Ovary (tissue), 9 donors: ENCODE data around the gene DDB1. TPM values are rescaled to one million over a fixed set of nuclear protein-coding genes. Genes with fewer than 3 reads are reported as not detected.

Source experiments
- DNase-seq, 5 donors: peaks; one replicate each; pipeline ENCODE4 v3.0.0-alpha.2; 2019 to 2020
- H3K27ac ChIP-seq, 2 donors: fragments of 200-600 bp; one replicate each; pipeline versions ENCODE4 v1.5.1 to v1.8.0; 2019 to 2022
- H3K27me3 ChIP-seq: fragments of 200-600 bp; one replicate; pipeline ENCODE4 v1.8.0; 2022
- H3K36me3 ChIP-seq: fragments of 200-600 bp; sonication (generic); one replicate; pipeline ENCODE4 v1.5.1; 2019
- H3K4me1 ChIP-seq: one replicate; pipeline ENCODE4 v1.8.1; 2013; ENCODE audit warnings: mild to moderate bottlenecking, moderate library complexity; ENCODE audit not compliant: insufficient read depth
- H3K4me3 ChIP-seq: fragments of 200-600 bp; sonication (generic); one replicate; pipeline ENCODE4 v1.5.1; 2017
- H3K9me3 ChIP-seq, 2 donors: fragments of 200-600 bp in 1 of 2; sonication (generic) in 1 of 2; one replicate each; pipeline versions ENCODE4 v1.5.1 to v1.8.1; 2013 to 2019; ENCODE audit warnings: mild to moderate bottlenecking in 1 of 2, moderate library complexity in 1 of 2
- CTCF ChIP-seq, 3 donors: fragments of 450-650 bp in 2 of 3; fragments of 200-600 bp in 1 of 3; IDR thresholded peaks; one replicate each; pipeline versions ENCODE4 v1.5.1 to v1.8.0; 2016 to 2022; ENCODE audit warnings: antibody characterized with exemption in 3 of 3, mild to moderate bottlenecking in 1 of 3
- EP300 ChIP-seq: sonication (generic); formaldehyde crosslinking; IDR thresholded peaks from one replicate; pipeline ENCODE4 v1.6.1; 2017; ENCODE audit warnings: antibody characterized with exemption
- POLR2A ChIP-seq: fragments of 450-650 bp; IDR thresholded peaks from one replicate; pipeline ENCODE4 v1.6.1; 2017; ENCODE audit warnings: antibody characterized with exemption, mild to moderate bottlenecking, moderate library complexity
- WGBS, 3 donors: extraction: QIAGEN DNeasy Blood & Tissue Kit in 1 of 3; methylation state at CpG; one replicate each; pipeline versions ENCODE4 v1.1.5 to v1.1.7; 2013 to 2017; 5-methylcytosine and 5-hydroxymethylcytosine counted together
- intact Hi-C, 4 donors: fragments of 100-400 bp; cut with DNase I; formaldehyde crosslinking; loops; one replicate each; pipeline versions ENCODE4 v1.11.0 to v1.15.1; 2022 to 2023
- polyA plus RNA-seq, 2 donors: library from polyadenylated mRNA; stranded (reverse); fragments of 200-250 nt in 1 of 2; fragments of 350-450 nt in 1 of 2; fragmentation: Illumina TruSeq in 1 of 2; extraction: RNeasy Lipid Tissue Mini Kit (QIAGEN cat#74804) in 1 of 2; gene quantifications; one replicate each; pipeline ENCODE4 v1.2.3, GENCODE V29; 2013 to 2014
- total RNA-seq, 7 donors: library from RNA; depleted of rRNA in 2 of 7; stranded (reverse); fragments of >200 nt in 2 of 7; fragmentation: NEBNext Ultra II Directional in 3 of 7; extraction: Animal tissue kit (Norgen Biotek cat#: 25700) in 3 of 7; gene quantifications; one replicate each; pipeline versions ENCODE4 v1.1.0 to v1.2.4, GENCODE V29; 2016 to 2023
- donor health status: DM: no; HTN: no; CAD: no; lungs with moderate emphysema.
- donor health status: DM: no; HTN: no; CAD: no.
- donor health status: Bipolar disorder and iron deficiency.
- donor health status: DM: yes; HTN: yes; CAD: no.
- donor health status: DM: no; HTN: no; CAD: no.
- donor health status: DM: yes; HTN: yes; CAD: no.

Gene DDB1
- total and polyA plus RNA-seq, 9 donors, result 117 to 270 (median 217) TPM

- Histone ChIP-seq H3K36me3 (no peaks in the 10 kb centered on the region), H3K9me3 (no peaks in the 10 kb centered on the region), H3K4me3 (no peak overlapping the region), H3K27ac (no peak overlapping the region), H3K4me1 (peaks cover 15% of the 10 kb centered on the region), H3K27me3 (no peaks in the 10 kb centered on the region)
- intact Hi-C loops, result no loop called here
- TF ChIP-seq CTCF (IDR thresholded peaks at IDR 0.05) (no peak), POLR2A (no peak), EP300 (no peak)
- WGBS, 3 donors, result 96 to 98% (median 98%) methylated on average over 2 of the region's 2 CpGs
- DNase-seq, result peak in 1 of 5 donors; percentile 2
Measured at GRCh38 chr11:61340979-61341378, 8.1 kb upstream of the DDB1 start.

- Histone ChIP-seq H3K27ac (no peak overlapping the region), H3K9me3 (no peaks in the 10 kb centered on the region), H3K27me3 (no peaks in the 10 kb centered on the region), H3K4me1 (peaks cover 15% of the 10 kb centered on the region), H3K36me3 (no peaks in the 10 kb centered on the region), H3K4me3 (no peak overlapping the region)
- WGBS, 3 donors, result 88 to 90% (median 89%) methylated on average over 4 of the region's 4 CpGs
- peak in 1 of 5 donors; percentile 28 for DNase-seq
- no peak for TF ChIP-seq EP300
- no peak for TF ChIP-seq POLR2A
- TF ChIP-seq CTCF (IDR thresholded peaks at IDR 0.05), result no peak
- intact Hi-C loops, result no loop called here
Measured at GRCh38 chr11:61339490-61339878, 6.6 kb upstream of the DDB1 start.

- 89 to 90% (median 90%) methylated on average over 26 of the region's 26 CpGs for whole genome bisulfite sequencing, 3 donors
- Histone ChIP-seq H3K36me3 (no peaks in the 10 kb centered on the region), H3K27ac (no peak overlapping the region), H3K9me3 (no peaks in the 10 kb centered on the region), H3K4me3 (no peak overlapping the region), H3K27me3 (no peaks in the 10 kb centered on the region), H3K4me1 (peaks cover 18% of the 10 kb centered on the region)
- DNase-seq, result peak in 1 of 5 donors; percentile 36
- intact Hi-C loops, result no loop called here
- no peak for TF ChIP-seq POLR2A
- no peak for TF ChIP-seq CTCF (IDR thresholded peaks at IDR 0.05)
- no peak for TF ChIP-seq EP300
Measured at GRCh38 chr11:61338783-61339489, 6.0 kb upstream of the DDB1 start.

- DNase-seq, result no peak
- Histone ChIP-seq H3K27me3 (no peaks in the 10 kb centered on the region), H3K4me3 (no peak overlapping the region), H3K36me3 (no peaks in the 10 kb centered on the region), H3K4me1 (peaks cover 20% of the 10 kb centered on the region), H3K9me3 (no peaks in the 10 kb centered on the region), H3K27ac (no peak overlapping the region)
- TF ChIP-seq EP300 (no peak), POLR2A (no peak), CTCF (IDR thresholded peaks at IDR 0.05) (no peak)
- intact Hi-C loops, result loop anchor here in 3 of 4 donors (2.0 kb wide), 2 partner anchors 43 to 47 kb away; no protein-coding TSS in a partner anchor
- WGBS, 3 donors, result 91 to 92% (median 91%) methylated on average over 15 of the region's 15 CpGs
Measured at GRCh38 chr11:61337706-61338470, 5.0 kb upstream of the DDB1 start.
